ENCODE data around the gene CBL. TPM values are rescaled to one million over a fixed set of nuclear protein-coding genes. Genes with fewer than 3 reads are reported as not detected.

The CBL gene
- total RNA-seq, 1 donor from 2014 or later, result 22.5 TPM

- Histone ChIP-seq H3K36me3 (ENCODE audit: control insufficient read depth, insufficient read depth, low read length) (peaks cover 4% of the 10 kb centered on the region), H3K4me3 (ENCODE audit: low read depth, low read length) (no peak overlapping the region), H3K27me3 (ENCODE audit: control insufficient read depth, insufficient read depth, low read length) (no peaks in the 10 kb centered on the region)
- DNase-seq (ENCODE audit: low read depth), result no peak
- no peak for TF ChIP-seq CTCF (IDR thresholded peaks at IDR 0.05; ENCODE audit: insufficient read depth, low read length, poor library complexity, severe bottlenecking)
Observed at GRCh38 chr11:119300198-119300964, 94.2 kb downstream of the CBL start.

GRCh38 chr11:119303227-119303718 is 97.1 kb downstream of the CBL start:
- Histone ChIP-seq H3K27me3 (ENCODE audit: control insufficient read depth, insufficient read depth, low read length) (no peaks in the 10 kb centered on the region), H3K4me3 (ENCODE audit: low read depth, low read length) (no peak overlapping the region), H3K36me3 (ENCODE audit: control insufficient read depth, insufficient read depth, low read length) (peaks cover 4% of the 10 kb centered on the region)
- TF ChIP-seq CTCF (IDR thresholded peaks at IDR 0.05; ENCODE audit: insufficient read depth, low read length, poor library complexity, severe bottlenecking), result no peak
- DNase-seq (ENCODE audit: low read depth), result no peak

- TF ChIP-seq CTCF (IDR thresholded peaks at IDR 0.05; ENCODE audit: insufficient read depth, low read length, poor library complexity, severe bottlenecking), result no peak
- H3K36me3 ChIP-seq (ENCODE audit: control insufficient read depth, insufficient read depth, low read length), result peaks cover 6% of the 10 kb centered on the region
Observed at GRCh38 chr11:119305556-119306372, 99.6 kb downstream of the CBL start.

GRCh38 chr11:119306373-119306890 is 100.3 kb downstream of the CBL start:
- Histone ChIP-seq H3K36me3 (ENCODE audit: control insufficient read depth, insufficient read depth, low read length) (peaks cover 6% of the 10 kb centered on the region), H3K27me3 (ENCODE audit: control insufficient read depth, insufficient read depth, low read length) (no peaks in the 10 kb centered on the region), H3K4me3 (ENCODE audit: low read depth, low read length) (no peak overlapping the region)
- no peak for DNase-seq (ENCODE audit: low read depth)
- TF ChIP-seq CTCF (IDR thresholded peaks at IDR 0.05; ENCODE audit: insufficient read depth, low read length, poor library complexity, severe bottlenecking), result no peak

More at GRCh38 chr11:119305556-119306372, 99.6 kb downstream of the CBL start:
- Histone ChIP-seq H3K4me3 (ENCODE audit: low read depth, low read length) (no peak overlapping the region), H3K27me3 (ENCODE audit: control insufficient read depth, insufficient read depth, low read length) (no peaks in the 10 kb centered on the region)
- DNase-seq (ENCODE audit: low read depth), result no peak

- DNase-seq (ENCODE audit: low read depth), result no peak
- peak; percentile 25 for TF ChIP-seq CTCF (IDR thresholded peaks at IDR 0.05; ENCODE audit: insufficient read depth, low read length, poor library complexity, severe bottlenecking)
- no peaks in the 10 kb centered on the region for H3K27me3 ChIP-seq (ENCODE audit: control insufficient read depth, insufficient read depth, low read length)
Observed at GRCh38 chr11:119307219-119307618, 101.1 kb downstream of the CBL start.

More at GRCh38 chr11:119307219-119307618, 101.1 kb downstream of the CBL start:
- H3K36me3 ChIP-seq (ENCODE audit: control insufficient read depth, insufficient read depth, low read length), result peaks cover 5% of the 10 kb centered on the region
- H3K4me3 ChIP-seq (ENCODE audit: low read depth, low read length), result no peak overlapping the region
